Stimulated activated CD4-positive, alpha-beta T cell treated with anti-CD3 and anti-CD28 coated beads, Interleukin-4, amount 100 ng/mL, for 1 hour (primary cell): ENCODE data around the gene BANP.
"Not testable (repeated sequence)": the region's sequence is repeated elsewhere in the genome, so short reads cannot be mapped to it uniquely, and the experiment has no call there.

Source experiments
- DNase-seq: peaks from one replicate; pipeline ENCODE4 v3.0.0-alpha.2; 2020

BANP gene

GRCh38 chr16:88050952-88051660 lies 99.9 kb downstream of the BANP start:
- DNase-seq = no peak

GRCh38 chr16:88052661-88053060 lies 101.4 kb downstream of the BANP start:
- no peak for DNase-seq

GRCh38 chr16:88053479-88053878 lies 102.2 kb downstream of the BANP start:
- not testable (repeated sequence) for DNase-seq

GRCh38 chr16:88055356-88055755 lies 104.1 kb downstream of the BANP start:
- no peak for DNase-seq

- no peak for DNase-seq
Measured at GRCh38 chr16:88056212-88056611, 105.0 kb downstream of the BANP start.

GRCh38 chr16:88057656-88058055 lies 106.4 kb downstream of the BANP start:
- no peak for DNase-seq

- DNase-seq = no peak
Measured at GRCh38 chr16:88058136-88058535, 106.9 kb downstream of the BANP start.

GRCh38 chr16:88058817-88059216 lies 107.6 kb downstream of the BANP start:
- DNase-seq = no peak

GRCh38 chr16:88059701-88060386 lies 108.6 kb downstream of the BANP start:
- no peak for DNase-seq

GRCh38 chr16:88060524-88061219 lies 109.4 kb downstream of the BANP start:
- no peak for DNase-seq

GRCh38 chr16:88061346-88062110 lies 110.3 kb downstream of the BANP start:
- DNase-seq = no peak

GRCh38 chr16:88062341-88063210 lies 111.3 kb downstream of the BANP start:
- DNase-seq = no peak

GRCh38 chr16:88063211-88063773 lies 112.1 kb downstream of the BANP start:
- DNase-seq = no peak

- no peak for DNase-seq
Measured at GRCh38 chr16:88064011-88064888, 113.0 kb downstream of the BANP start.

GRCh38 chr16:88064889-88065746 lies 113.9 kb downstream of the BANP start:
- DNase-seq = no peak

GRCh38 chr16:88065747-88066142 lies 114.5 kb downstream of the BANP start:
- DNase-seq = no peak

- no peak for DNase-seq
Measured at GRCh38 chr16:88066234-88066633, 115.0 kb downstream of the BANP start.

- no peak for DNase-seq
Measured at GRCh38 chr16:88066680-88067529, 115.7 kb downstream of the BANP start.
